HEK293T (cell line): ENCODE data around the gene NARS2.

Experiments
- CTCF ChIA-PET: fragments of 350-600 bp; formaldehyde crosslinking; extraction: SDS; loops from one replicate; lab custom pipeline; 2021; ENCODE audit warnings: antibody characterized with exemption, inconsistent platforms; lab: Yijun Ruan, JAX
- POLR2A ChIA-PET: fragments of 350-600 bp; formaldehyde crosslinking; extraction: SDS; loops from one replicate; lab custom pipeline; 2020; ENCODE audit warnings: antibody characterized with exemption, inconsistent platforms; lab: Yijun Ruan, JAX
- DNase-seq: peaks from one replicate; pipeline ENCODE4 v3.0.0; 2012; ENCODE audit warnings: mixed read lengths; ENCODE audit errors: extremely low spot score
- ARNT ChIP-seq: fragments of 450-650 bp; IDR thresholded peaks from 2 replicates; pipeline ENCODE4 v1.6.1; 2017; ENCODE audit warnings: mild to moderate bottlenecking
- BHLHE40 ChIP-seq: fragments of 450-650 bp; IDR thresholded peaks from 2 replicates; pipeline ENCODE4 v1.6.1; 2016; ENCODE audit warnings: mild to moderate bottlenecking, moderate library complexity, borderline replicate concordance
- CTBP1 ChIP-seq: fragments of 450-650 bp; IDR thresholded peaks from 2 replicates; pipeline ENCODE4 v1.6.1; 2016; ENCODE audit warnings: borderline replicate concordance
- ELF4 ChIP-seq: fragments of 450-650 bp; IDR thresholded peaks from 2 replicates; pipeline ENCODE4 v1.6.1; 2017; ENCODE audit warnings: antibody characterized with exemption
- FOXA1 ChIP-seq: fragments of 450-650 bp; IDR thresholded peaks from 2 replicates; pipeline ENCODE4 v1.6.1; 2016; ENCODE audit warnings: mild to moderate bottlenecking
- FOXK2 ChIP-seq: fragments of 450-650 bp; IDR thresholded peaks from 2 replicates; pipeline ENCODE4 v1.6.1; 2016; ENCODE audit warnings: mild to moderate bottlenecking
- FOXM1 ChIP-seq: fragments of 450-650 bp; IDR thresholded peaks from 2 replicates; pipeline ENCODE4 v1.6.1; 2017; ENCODE audit warnings: mild to moderate bottlenecking, borderline replicate concordance
- HDGF ChIP-seq: fragments of 450-650 bp; IDR thresholded peaks from 2 replicates; pipeline ENCODE4 v1.6.1; 2017; ENCODE audit warnings: antibody characterized with exemption, borderline replicate concordance
- L3MBTL2 ChIP-seq: fragments of 450-650 bp; conservative IDR thresholded peaks from 2 replicates; pipeline ENCODE4 v1.6.1; 2016; ENCODE audit warnings: mild to moderate bottlenecking
- LEF1 ChIP-seq: fragments of 450-650 bp; IDR thresholded peaks from 2 replicates; pipeline ENCODE4 v1.6.1; 2017; ENCODE audit warnings: mild to moderate bottlenecking, borderline replicate concordance
- NFRKB ChIP-seq: fragments of 450-650 bp; IDR thresholded peaks from 2 replicates; pipeline ENCODE4 v1.6.1; 2016; ENCODE audit warnings: mild to moderate bottlenecking, moderate library complexity
- PKNOX1 ChIP-seq: fragments of 450-650 bp; IDR thresholded peaks from 2 replicates; pipeline ENCODE4 v1.6.1; 2016
- SP1 ChIP-seq: fragments of 450-650 bp; IDR thresholded peaks from 2 replicates; pipeline ENCODE4 v1.6.1; 2017
- SUZ12 ChIP-seq: fragments of 450-650 bp; IDR thresholded peaks from 2 replicates; pipeline ENCODE4 v1.6.1; 2016; ENCODE audit warnings: mild to moderate bottlenecking
- TARDBP ChIP-seq: fragments of 450-650 bp; IDR thresholded peaks from 2 replicates; pipeline ENCODE4 v1.6.1; 2016
- ZNF384 ChIP-seq: fragments of 450-650 bp; IDR thresholded peaks from 2 replicates; pipeline ENCODE4 v1.6.1; 2016

The NARS2 gene

GRCh38 chr11:78398715-78399114 lies 175.9 kb downstream of the NARS2 start:
- no peak for DNase-seq
- TF ChIP-seq HDGF (no peak), FOXK2 (no peak), FOXA1 (no peak), CTBP1 (no peak), SP1 (no peak), L3MBTL2 (no peak), SUZ12 (no peak), ARNT (no peak), LEF1 (no peak), NFRKB (no peak), TARDBP (no peak), ELF4 (no peak), ZNF384 (no peak), BHLHE40 (no peak), FOXM1 (no peak), PKNOX1 (no peak)
- ChIA-PET POLR2A (no interaction called here), CTCF (no interaction called here)

GRCh38 chr11:78397398-78397797 lies 177.3 kb downstream of the NARS2 start:
- POLR2A ChIA-PET = no interaction called here
- DNase-seq = no peak
- CTCF ChIA-PET = interaction anchor here (0.6 kb wide), 1 partner anchor 60 kb away, joined by 3 read pairs; no protein-coding TSS in a partner anchor
- TF ChIP-seq PKNOX1 = no peak
- TF ChIP-seq BHLHE40 = no peak
- no peak for TF ChIP-seq NFRKB
- TF ChIP-seq FOXA1 = no peak
- no peak for TF ChIP-seq CTBP1
- no peak for TF ChIP-seq ARNT
- no peak for TF ChIP-seq ZNF384

- DNase-seq = no peak
- ChIA-PET CTCF (no interaction called here), POLR2A (no interaction called here)
- TF ChIP-seq SUZ12 (no peak), ELF4 (no peak), L3MBTL2 (no peak), CTBP1 (no peak), FOXM1 (no peak), BHLHE40 (no peak), SP1 (no peak), TARDBP (no peak), HDGF (no peak), ZNF384 (no peak), FOXK2 (no peak), NFRKB (no peak), PKNOX1 (no peak)
Measured at GRCh38 chr11:78395597-78395996, 179.1 kb downstream of the NARS2 start.

GRCh38 chr11:78392854-78393253 lies 181.8 kb downstream of the NARS2 start:
- TF ChIP-seq SP1 = no peak
- TF ChIP-seq FOXK2 = no peak
- TF ChIP-seq FOXA1 = no peak
- TF ChIP-seq CTBP1 = no peak
- TF ChIP-seq NFRKB = no peak
- TF ChIP-seq L3MBTL2 = no peak
- TF ChIP-seq FOXM1 = no peak
- no peak for DNase-seq
- ChIA-PET POLR2A (no interaction called here), CTCF (interaction anchor here (0.7 kb wide), 1 partner anchor 459 kb away, joined by 5 read pairs; no protein-coding TSS in a partner anchor)

- TF ChIP-seq ELF4 (no peak), NFRKB (no peak), FOXA1 (no peak), BHLHE40 (no peak), CTBP1 (no peak), ARNT (no peak), HDGF (no peak), SP1 (no peak), FOXK2 (no peak), SUZ12 (no peak), L3MBTL2 (no peak), ZNF384 (no peak)
- ChIA-PET POLR2A (no interaction called here), CTCF (interaction anchor here (0.6 kb wide), 1 partner anchor 12 kb away, joined by 3 read pairs; no protein-coding TSS in a partner anchor)
- no peak for DNase-seq
Measured at GRCh38 chr11:78391424-78391823, 183.2 kb downstream of the NARS2 start.

- ChIA-PET CTCF (no interaction called here), POLR2A (no interaction called here)
- TF ChIP-seq ZNF384 (no peak), L3MBTL2 (no peak), SUZ12 (no peak), FOXM1 (no peak), HDGF (no peak), NFRKB (no peak), CTBP1 (no peak), BHLHE40 (no peak)
- DNase-seq = no peak
Measured at GRCh38 chr11:78390809-78391208, 183.9 kb downstream of the NARS2 start.
